Neural crest cell (in vitro differentiated cells): Measurements from ENCODE around the gene RAMP2. TPM values are rescaled to one million over a fixed set of nuclear protein-coding genes. Genes with fewer than 3 reads are reported as not detected.
"Not testable (repeated sequence)": the region's sequence is repeated elsewhere in the genome, so short reads cannot be mapped to it uniquely, and the experiment has no call there.

Experiments used
- DNase-seq: peaks from one replicate; pipeline ENCODE4 v3.0.0; 2021; ENCODE audit warnings: low read depth, mixed read lengths, low spot score
- H3K27ac Mint-ChIP-seq: one replicate; pipeline ENCODE4 v1.8.0; 2021; ENCODE audit warnings: mild to moderate bottlenecking, mixed read lengths; ENCODE audit not compliant: unreplicated experiment
- H3K27me3 Mint-ChIP-seq: 2 replicates; pipeline ENCODE4 v1.8.0; 2021; ENCODE audit warnings: low read depth, mild to moderate bottlenecking, mixed read lengths
- H3K36me3 Mint-ChIP-seq: 2 replicates; pipeline ENCODE4 v1.8.0; 2021; ENCODE audit warnings: low read depth, mild to moderate bottlenecking, mixed read lengths
- H3K4me1 Mint-ChIP-seq: 2 replicates; pipeline ENCODE4 v1.8.0; 2021; ENCODE audit warnings: mixed read lengths
- H3K4me3 Mint-ChIP-seq: one replicate; pipeline ENCODE4 v1.8.0; 2021; ENCODE audit warnings: mild to moderate bottlenecking, mixed read lengths
- H3K9me3 Mint-ChIP-seq: 2 replicates; pipeline ENCODE4 v1.8.0; 2021; ENCODE audit warnings: mixed read lengths
- CTCF ChIP-seq: fragments of 200-600 bp; sonication (generic); conservative IDR thresholded peaks from 2 replicates; pipeline ENCODE4 v1.5.0; 2021; ENCODE audit warnings: antibody characterized with exemption, mild to moderate bottlenecking
- long read RNA-seq: library from polyadenylated mRNA; unstranded; transcript quantifications from one replicate; pipeline ENCODE4 v2.0.0, GENCODE V29; 2020
- total RNA-seq: library from RNA; stranded (reverse); gene quantifications from 2 replicates; pipeline ENCODE4 v1.2.1, GENCODE V29; 2021

The RAMP2 gene
- total RNA-seq, result 6.5 and 7.9 TPM in 2 replicates
- long read RNA-seq, result 0 reads

- H3K36me3 Mint-ChIP-seq, result no peaks in the 10 kb centered on the region
These were observed at the start of gene RAMP2 for GRCh38 chr17:42760652-42761581. TSS of gene RAMP2 (plus strand) at chr17:42761227. CDS start at chr17:42761262, 35 bp downstream.

GRCh38 chr17:42720996-42721583 lies 39.9 kb upstream of the RAMP2 start:
- H3K27ac Mint-ChIP-seq, result no peak overlapping the region
- no peaks in the 10 kb centered on the region for H3K9me3 Mint-ChIP-seq
- H3K4me1 Mint-ChIP-seq, result no peaks in the 10 kb centered on the region
- H3K36me3 Mint-ChIP-seq, result peaks cover 7% of the 10 kb centered on the region
- peak; percentile 81 for TF ChIP-seq CTCF
- no peaks in the 10 kb centered on the region for H3K27me3 Mint-ChIP-seq
- peak; percentile 18 for DNase-seq
- no peak overlapping the region for H3K4me3 Mint-ChIP-seq

More at GRCh38 chr17:42760652-42761581, at the start of gene RAMP2:
- peak; percentile 28 for DNase-seq
- peaks cover 53% of the 10 kb centered on the region for H3K27me3 Mint-ChIP-seq
- H3K4me3 Mint-ChIP-seq, result peak within 1 kb of the TSS; percentile 81
- TF ChIP-seq CTCF, result no peak
- H3K27ac Mint-ChIP-seq, result no peak within 1 kb of the TSS
- peaks cover 27% of the 10 kb centered on the region for H3K4me1 Mint-ChIP-seq
- no peaks in the 10 kb centered on the region for H3K9me3 Mint-ChIP-seq

- TF ChIP-seq CTCF, result no peak
- Mint-ChIP-seq H3K27me3 (no peaks in the 10 kb centered on the region), H3K27ac (no peak overlapping the region), H3K4me1 (no peaks in the 10 kb centered on the region), H3K9me3 (no peaks in the 10 kb centered on the region), H3K4me3 (no peak overlapping the region), H3K36me3 (peaks cover 5% of the 10 kb centered on the region)
- DNase-seq, result no peak
These were observed 37.4 kb upstream of the RAMP2 start for GRCh38 chr17:42723636-42724035.

GRCh38 chr17:42725143-42725542 lies 35.9 kb upstream of the RAMP2 start:
- TF ChIP-seq CTCF, result no peak
- Mint-ChIP-seq H3K4me1 (no peaks in the 10 kb centered on the region), H3K36me3 (peaks cover 5% of the 10 kb centered on the region), H3K4me3 (no peak overlapping the region), H3K9me3 (no peaks in the 10 kb centered on the region), H3K27me3 (no peaks in the 10 kb centered on the region), H3K27ac (no peak overlapping the region)
- no peak for DNase-seq

- Mint-ChIP-seq H3K4me3 (no peak overlapping the region), H3K36me3 (peaks cover 2% of the 10 kb centered on the region)
These were observed 20.3 kb upstream of the RAMP2 start for GRCh38 chr17:42740699-42741098.

GRCh38 chr17:42742916-42743315 lies 18.1 kb upstream of the RAMP2 start:
- not testable (repeated sequence) for H3K9me3 Mint-ChIP-seq, DNase-seq, H3K27ac Mint-ChIP-seq, H3K36me3 Mint-ChIP-seq, H3K4me1 Mint-ChIP-seq
- Mint-ChIP-seq H3K4me3 (peak overlapping the region; percentile 70), H3K27me3 (peaks cover 13% of the 10 kb centered on the region)

More at GRCh38 chr17:42740699-42741098, 20.3 kb upstream of the RAMP2 start:
- Mint-ChIP-seq H3K4me1 (peaks cover 9% of the 10 kb centered on the region), H3K27ac (no peak overlapping the region), H3K27me3 (peaks cover 5% of the 10 kb centered on the region), H3K9me3 (no peaks in the 10 kb centered on the region)
- TF ChIP-seq CTCF, result no peak
- DNase-seq, result no peak
